DMS153 treated with DMSO at 0.1 percent for 48 hours (cell line): ENCODE data around the gene TAOK1.
"Not testable (repeated sequence)": the region's sequence is repeated elsewhere in the genome, so short reads cannot be mapped to it uniquely, and the experiment has no call there.

Experiments
- DNase-seq: peaks from one replicate; lab custom pipeline; 2025; ENCODE audit not compliant: unreplicated experiment; lab: John Stamatoyannopoulos, UW

The TAOK1 gene

DNA sequence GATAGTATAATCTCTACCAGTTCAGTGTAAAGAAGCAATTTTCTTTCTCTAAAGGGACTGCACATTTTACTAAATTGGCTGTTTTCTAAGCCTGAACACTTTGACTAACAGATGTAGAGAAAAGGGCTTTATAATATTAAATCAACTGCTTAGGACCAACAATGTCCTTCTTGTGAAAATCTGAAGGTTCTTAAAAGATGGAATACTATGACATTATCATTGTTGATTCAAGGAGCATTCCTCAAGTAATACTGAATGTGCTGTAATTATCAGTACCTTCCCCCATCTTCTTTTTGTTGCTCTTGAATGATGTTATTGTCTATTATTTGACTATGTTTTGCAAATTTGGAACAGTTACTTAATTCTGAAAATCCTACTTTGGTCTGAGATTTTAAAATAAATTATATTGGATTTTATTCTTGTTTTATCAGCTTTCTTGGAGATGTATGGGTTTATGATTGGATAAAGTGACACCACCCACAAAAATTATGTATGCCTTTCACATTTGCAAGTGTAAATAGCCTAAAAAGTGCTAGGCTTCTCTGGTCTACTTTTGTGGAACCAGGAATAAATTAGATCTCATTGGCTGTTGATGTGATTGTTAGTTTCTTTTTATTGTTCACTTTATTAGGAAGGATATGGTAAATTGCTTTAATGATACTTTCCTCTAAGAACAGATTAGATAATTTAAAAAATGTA is 53.0 kb downstream of the TAOK1 start:
- no peak for DNase-seq

GRCh38 chr17:29444589-29444988 is 54.4 kb downstream of the TAOK1 start:
- DNase-seq: no peak

GRCh38 chr17:29445844-29446243 is 55.7 kb downstream of the TAOK1 start:
- DNase-seq: no peak

GRCh38 chr17:29449865-29450671 is 59.9 kb downstream of the TAOK1 start:
- DNase-seq: no peak

DNA sequence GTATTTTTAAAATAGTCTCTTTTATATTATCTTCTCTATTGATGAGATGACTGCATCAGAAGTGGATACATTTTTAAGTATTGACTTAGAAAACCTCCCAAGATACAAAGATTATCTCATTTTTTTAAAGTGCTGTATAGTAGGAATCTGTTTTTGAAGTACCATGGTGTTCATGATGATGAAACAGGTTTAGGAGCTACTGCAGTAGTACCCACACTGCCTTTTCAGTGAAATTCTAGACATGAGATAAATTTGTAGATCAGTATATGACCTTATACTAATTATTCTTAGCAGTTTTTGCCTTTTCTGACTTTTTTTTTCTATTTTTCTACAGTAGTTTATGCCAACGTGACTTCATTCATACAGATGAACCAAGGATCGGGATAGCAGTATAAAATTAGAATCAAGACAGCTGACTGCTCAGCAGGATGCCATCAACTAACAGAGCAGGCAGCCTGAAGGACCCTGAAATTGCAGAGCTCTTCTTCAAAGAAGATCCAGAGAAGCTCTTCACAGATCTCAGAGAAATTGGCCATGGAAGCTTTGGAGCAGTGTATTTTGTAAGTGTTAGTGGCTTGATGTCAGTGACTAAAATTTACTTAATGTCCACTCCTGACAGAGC is 61.1 kb downstream of the TAOK1 start:
- DNase-seq: no peak

DNA sequence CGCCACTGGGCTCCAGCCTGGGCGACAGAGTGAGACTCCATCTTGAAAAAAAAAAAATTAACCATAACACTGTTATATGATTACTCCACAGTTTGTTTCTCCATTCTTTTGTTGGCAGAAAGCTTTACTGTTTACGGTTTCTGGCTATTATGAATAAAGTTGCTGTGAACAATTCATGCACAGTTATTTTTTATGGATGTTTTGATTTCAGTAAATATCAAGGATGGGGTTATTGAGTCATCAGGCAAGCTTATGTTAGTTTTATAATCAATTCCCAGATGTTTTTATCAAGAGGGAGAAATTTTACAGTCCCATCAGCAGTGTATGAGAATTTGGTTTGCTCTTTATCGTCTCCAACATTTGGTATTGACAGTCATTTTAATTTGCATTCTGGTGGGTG is 67.9 kb downstream of the TAOK1 start:
- no peak for DNase-seq

GRCh38 chr17:29461483-29462206 is 71.5 kb downstream of the TAOK1 start:
- DNase-seq: no peak

DNA sequence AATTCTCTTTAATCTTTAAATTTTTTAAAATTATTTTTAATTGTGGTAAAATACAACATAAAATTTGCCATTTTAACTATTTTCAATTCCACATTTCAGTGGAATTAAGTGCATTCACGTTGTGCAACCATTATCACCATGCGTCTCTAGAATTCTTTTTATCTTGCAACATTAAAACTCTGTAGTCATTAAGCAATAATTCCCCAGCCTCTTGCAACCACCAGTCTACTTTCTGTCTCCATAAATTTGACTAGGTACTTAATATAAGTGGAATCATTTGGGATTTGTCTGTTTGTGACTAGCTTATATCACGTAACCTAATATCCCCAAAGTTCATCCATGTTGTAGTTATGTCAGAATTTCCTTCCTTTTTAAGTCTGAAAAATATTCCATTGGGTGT is 79.1 kb downstream of the TAOK1 start:
- no peak for DNase-seq

DNA sequence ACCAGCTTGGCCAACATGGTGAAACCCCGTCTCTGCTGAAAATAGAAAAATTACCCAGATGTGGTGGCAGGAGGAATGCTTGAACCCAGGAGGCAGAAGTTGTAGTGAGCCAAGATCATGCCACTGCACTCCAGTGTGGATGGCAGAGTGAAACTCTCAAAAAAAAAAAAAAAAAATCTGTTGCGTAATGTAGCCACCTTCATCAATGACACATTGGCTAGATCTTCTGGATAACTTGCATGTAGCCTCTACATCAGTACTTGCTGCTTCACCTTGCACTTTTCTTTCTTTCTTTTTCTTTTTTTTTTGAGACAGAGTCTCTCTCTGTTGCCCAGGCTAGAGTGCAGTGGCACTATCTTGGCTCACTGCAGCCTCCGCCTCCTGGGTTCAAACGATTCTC is 83.3 kb downstream of the TAOK1 start:
- DNase-seq: not testable (repeated sequence)

DNA sequence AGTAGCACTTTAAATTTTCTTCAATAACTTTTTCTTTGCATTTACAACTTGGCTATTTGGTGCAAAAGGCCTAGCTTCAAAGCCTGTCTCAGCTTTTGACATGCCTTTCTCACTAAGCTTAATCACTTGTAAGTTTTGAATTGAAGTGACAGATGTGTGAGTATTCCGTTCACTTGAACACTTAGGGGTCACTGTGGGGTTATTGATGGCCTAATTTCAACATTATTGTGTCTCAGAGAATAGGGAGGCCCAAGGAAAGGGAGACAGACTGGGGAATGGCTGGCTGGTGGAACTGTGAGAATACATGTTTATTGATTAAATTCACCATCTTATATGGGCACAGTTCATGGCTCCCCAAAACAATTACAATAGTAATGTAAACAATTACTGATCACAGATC is 84.1 kb downstream of the TAOK1 start:
- no peak for DNase-seq

GRCh38 chr17:29475891-29476290 is 85.7 kb downstream of the TAOK1 start:
- DNase-seq: no peak

GRCh38 chr17:29480249-29480928 is 90.2 kb downstream of the TAOK1 start:
- DNase-seq: not testable (repeated sequence)

DNA sequence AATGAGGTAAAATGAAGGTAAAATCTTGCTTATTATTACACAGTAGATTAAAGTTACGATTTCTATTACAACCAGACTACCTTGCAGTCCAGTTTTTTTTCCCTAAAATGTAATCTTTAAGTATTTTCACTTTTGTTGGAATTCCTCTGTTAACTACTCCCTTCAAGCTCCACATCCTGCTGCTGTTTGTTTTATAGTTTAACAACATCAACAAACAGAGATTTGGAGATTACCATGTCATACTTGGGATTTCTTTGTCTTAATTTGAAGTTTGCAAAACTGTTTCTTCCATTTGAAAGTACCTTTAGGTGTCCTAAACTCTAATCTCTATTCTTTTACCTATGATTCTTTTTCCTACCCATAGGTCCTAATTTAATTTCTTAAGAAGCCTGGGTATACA is 93.3 kb downstream of the TAOK1 start:
- DNase-seq: no peak

DNA sequence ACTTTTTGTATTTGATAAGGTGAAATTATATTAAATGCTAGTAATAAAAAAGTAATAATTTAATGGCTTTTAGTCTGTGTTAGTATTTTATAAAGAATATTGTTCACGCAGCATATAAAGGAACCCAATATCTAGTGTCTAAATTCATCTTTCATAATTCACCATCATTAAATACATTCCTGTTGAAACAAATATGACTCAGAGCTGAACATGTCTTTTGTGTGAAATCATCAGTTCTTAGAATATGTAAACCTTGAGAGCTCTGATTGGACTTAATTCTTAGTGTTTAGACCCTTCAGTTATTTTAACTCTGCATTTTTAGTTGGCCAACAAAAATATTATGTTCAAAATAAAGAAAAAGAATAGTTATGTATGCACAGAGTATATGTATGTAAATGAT is 104.8 kb downstream of the TAOK1 start:
- no peak for DNase-seq

- DNase-seq: no peak
These were observed 114.5 kb downstream of the TAOK1 start for GRCh38 chr17:29504711-29505110.

DNA sequence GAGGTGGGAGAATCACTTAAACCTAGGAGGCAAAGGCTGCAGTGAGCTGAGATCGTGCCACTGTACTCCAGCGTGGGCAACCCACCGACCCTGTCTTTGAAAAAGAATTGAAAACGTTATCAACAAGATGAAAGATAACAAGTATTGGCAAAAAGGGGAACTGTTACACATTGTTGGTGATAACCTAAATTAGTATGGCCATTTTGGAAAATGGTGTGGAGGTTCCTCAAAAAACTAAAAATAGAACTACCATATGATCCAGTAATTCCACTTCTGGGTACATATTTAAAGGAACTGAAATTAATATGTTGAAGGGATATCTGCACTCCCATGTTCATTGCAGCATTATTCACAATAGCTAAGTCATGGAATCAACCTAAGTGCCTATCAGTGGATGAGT is 115.7 kb downstream of the TAOK1 start:
- DNase-seq: no peak

- DNase-seq: no peak
These were observed 120.8 kb downstream of the TAOK1 start for GRCh38 chr17:29510953-29511352.

DNA sequence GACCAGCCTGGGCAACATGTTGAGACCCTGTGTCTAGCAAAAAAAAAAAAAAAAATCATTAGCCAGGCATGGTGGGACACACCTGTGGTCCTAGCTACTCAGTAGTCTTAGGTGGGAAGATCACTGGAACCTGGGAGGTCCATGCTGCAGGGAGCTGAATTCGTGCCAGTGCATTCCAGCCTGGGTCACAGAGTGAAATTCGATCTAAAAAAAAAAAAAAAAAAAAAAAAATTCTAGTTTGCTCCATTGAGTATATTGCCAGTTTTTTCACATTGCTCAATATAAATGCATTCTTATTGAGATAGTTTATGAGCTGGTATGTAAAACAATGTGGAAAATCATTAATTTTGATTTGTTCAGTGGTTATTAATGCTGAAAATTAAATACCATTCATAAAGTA is 124.6 kb downstream of the TAOK1 start:
- no peak for DNase-seq

GRCh38 chr17:29518359-29518758 is 128.2 kb downstream of the TAOK1 start:
- DNase-seq: no peak

DNA sequence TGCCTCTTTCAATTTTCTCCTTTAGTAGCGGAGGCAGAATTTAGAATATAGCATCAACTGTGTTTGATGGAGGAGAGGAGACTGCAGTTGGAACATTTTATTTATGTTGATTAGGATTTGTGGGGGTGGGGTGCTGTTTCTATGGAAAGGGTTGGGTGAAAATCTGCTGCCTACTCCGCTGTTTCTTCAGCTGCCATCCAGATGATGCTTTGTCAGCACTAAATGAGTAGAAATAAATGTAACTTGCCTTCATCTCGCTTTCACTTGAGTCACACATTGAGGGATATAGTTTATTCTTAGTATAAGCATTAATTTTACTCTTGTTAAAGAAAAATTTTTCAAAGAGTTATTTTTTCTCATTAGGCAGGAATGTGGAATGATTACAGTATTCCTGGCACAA is 134.5 kb downstream of the TAOK1 start:
- no peak for DNase-seq

DNA sequence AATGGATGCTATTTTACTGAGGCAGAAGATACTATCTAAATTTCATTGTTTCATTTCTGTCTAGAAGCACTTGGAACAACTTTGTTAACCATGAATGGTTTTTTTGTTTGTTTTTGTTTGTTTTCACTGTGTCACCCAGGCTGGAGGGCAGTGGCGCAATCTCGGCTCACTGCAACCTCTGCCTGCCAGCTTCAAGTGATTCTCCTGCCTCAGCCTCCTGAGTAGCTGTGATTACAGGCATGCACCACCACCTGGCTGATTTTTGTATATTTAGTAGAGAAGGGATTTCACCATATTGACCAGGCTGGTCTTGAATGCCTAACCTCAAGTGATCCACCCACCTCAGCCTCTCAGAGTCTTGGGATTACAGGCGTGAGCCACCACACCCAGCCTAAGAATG is 136.2 kb downstream of the TAOK1 start:
- DNase-seq: no peak
